NT2/D1 (cell line): ENCODE measurements around the gene REEP6.

Experiments used
- DNase-seq: peaks from one replicate; pipeline ENCODE4 v3.0.0-alpha.2; 2011; ENCODE audit warnings: low read depth, low spot score
- H3K27me3 ChIP-seq: 2 replicates; pipeline ENCODE4 v1.6.0; 2011; ENCODE audit warnings: mild to moderate bottlenecking; ENCODE audit not compliant: insufficient read length, insufficient read depth
- H3K36me3 ChIP-seq: 2 replicates; pipeline ENCODE4 v1.6.1; 2011; ENCODE audit warnings: mild to moderate bottlenecking, low read length, mixed read lengths; ENCODE audit not compliant: insufficient read depth, insufficient read length
- H3K4me1 ChIP-seq: 2 replicates; pipeline ENCODE4 v1.5.1; 2011; ENCODE audit not compliant: insufficient read depth, insufficient read length
- H3K4me3 ChIP-seq: 2 replicates; pipeline ENCODE4 v1.5.1; 2011; ENCODE audit warnings: low read depth; ENCODE audit not compliant: insufficient read length
- H3K9ac ChIP-seq: 2 replicates; pipeline ENCODE4 v1.6.0; 2011; ENCODE audit warnings: low read depth; ENCODE audit not compliant: insufficient read length
- H3K9me3 ChIP-seq: 2 replicates; pipeline ENCODE4 v1.5.1; 2011; ENCODE audit warnings: mild to moderate bottlenecking, low read length; ENCODE audit not compliant: insufficient read depth
- SUZ12 ChIP-seq: IDR thresholded peaks from 2 replicates; pipeline ENCODE4 v1.6.1; 2011; ENCODE audit not compliant: insufficient read length, insufficient read depth; ENCODE audit errors: extremely low read depth
- YY1 ChIP-seq: IDR thresholded peaks from 2 replicates; pipeline ENCODE4 v1.6.1; 2011; ENCODE audit not compliant: insufficient read length, insufficient read depth
- ZNF274 ChIP-seq: IDR thresholded peaks from 2 replicates; pipeline ENCODE4 v1.6.1; 2011; ENCODE audit warnings: mild to moderate bottlenecking, low read depth, low read length

Gene REEP6

DNA sequence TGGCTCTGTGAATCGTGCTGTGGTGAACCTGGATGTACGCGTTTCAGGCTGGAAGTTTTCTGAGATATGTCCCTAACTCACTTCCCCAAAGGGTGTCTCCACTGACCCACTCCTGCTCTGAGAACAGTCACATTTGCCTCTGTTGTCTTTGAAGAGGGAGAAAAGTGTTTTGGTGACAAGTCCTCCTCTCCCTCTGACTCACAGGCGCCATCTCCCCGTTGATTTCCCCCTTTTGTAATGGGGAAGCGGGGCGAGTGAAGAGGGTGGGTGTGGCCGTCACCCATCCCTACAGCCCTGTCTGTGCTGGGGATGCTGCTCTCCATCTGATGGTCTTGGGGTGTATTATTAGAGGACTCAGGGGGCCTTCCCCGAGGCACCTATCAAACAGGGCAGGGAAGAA, 31.5 kb upstream of the REEP6 start:
- TF ChIP-seq ZNF274 (no peak), YY1 (no peak), SUZ12 (no peak)
- peaks cover 12% of the 10 kb centered on the region for H3K36me3 ChIP-seq
- H3K9ac ChIP-seq, result no peak overlapping the region
- peaks cover 18% of the 10 kb centered on the region for H3K27me3 ChIP-seq
- no peaks in the 10 kb centered on the region for H3K9me3 ChIP-seq
- peaks cover 13% of the 10 kb centered on the region for H3K4me1 ChIP-seq
- no peak for DNase-seq
- H3K4me3 ChIP-seq, result no peak overlapping the region

DNA sequence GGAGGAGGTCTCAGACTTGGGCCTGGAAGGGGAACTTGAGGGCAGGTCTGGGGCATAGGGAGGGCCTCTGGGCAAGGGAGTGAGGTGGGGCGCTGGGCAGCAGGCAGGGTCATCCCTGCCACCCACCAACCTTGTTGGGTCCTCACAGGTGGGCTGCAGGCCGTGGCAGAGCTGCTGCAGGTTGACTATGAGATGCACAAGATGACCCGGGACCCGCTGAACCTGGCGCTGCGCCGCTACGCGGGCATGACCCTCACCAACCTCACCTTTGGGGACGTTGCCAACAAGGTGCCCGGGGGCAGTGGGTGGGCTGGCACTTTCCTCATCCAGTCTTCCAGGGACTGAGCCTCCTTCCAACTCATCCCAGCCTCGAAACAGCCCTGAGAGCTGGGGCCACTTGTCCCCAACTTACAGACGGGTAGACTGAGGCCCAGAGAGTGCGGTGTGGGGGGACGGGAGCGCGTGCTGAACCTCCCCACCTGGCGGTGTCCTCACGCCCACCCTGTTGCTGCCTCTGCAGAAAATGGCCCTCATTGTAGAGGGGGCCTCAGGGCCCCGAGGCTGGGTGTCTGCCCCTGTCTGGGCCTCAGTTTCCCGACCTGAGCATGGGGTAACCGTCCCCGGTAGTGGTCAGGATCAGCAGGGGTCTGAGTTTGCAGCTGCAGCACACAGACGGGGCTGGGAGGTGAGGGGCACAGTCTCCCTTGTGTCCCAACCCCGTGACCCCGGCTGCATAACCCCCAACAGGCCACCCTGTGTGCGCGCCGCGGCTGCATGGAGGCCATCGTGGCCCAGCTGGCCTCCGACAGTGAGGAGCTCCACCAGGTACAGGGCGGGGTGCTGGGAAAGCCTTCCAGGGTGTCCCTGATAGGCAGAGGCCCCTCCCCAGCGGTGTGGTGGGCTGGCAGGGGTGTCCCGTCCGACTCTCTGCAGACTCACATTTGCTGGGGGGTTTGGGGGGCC, 30.7 kb upstream of the REEP6 start:
- no peak for TF ChIP-seq SUZ12
- Histone ChIP-seq H3K36me3 (peaks cover 12% of the 10 kb centered on the region), H3K9ac (no peak overlapping the region), H3K4me1 (peaks cover 16% of the 10 kb centered on the region), H3K27me3 (peaks cover 19% of the 10 kb centered on the region), H3K9me3 (no peaks in the 10 kb centered on the region), H3K4me3 (no peak overlapping the region)
- no peak for DNase-seq

DNA sequence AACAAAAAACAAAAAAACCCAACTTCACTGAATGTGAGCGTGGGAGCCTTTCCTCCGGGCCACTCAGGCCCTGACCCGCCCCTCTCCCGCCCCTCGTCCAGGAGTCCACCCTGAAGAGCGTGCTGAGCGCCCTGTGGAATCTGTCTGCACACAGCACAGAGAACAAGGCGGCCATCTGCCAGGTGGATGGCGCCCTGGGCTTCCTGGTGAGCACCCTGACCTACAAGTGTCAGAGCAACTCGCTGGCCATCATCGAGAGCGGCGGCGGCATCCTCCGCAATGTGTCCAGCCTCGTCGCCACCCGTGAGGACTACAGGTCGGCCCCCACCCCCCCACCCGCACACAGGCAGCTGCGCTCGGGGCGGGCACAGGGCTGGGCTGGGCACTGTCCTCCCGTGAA, 29.1 kb upstream of the REEP6 start:
- Histone ChIP-seq H3K9ac (peak overlapping the region; percentile 32), H3K36me3 (peaks cover 16% of the 10 kb centered on the region), H3K4me1 (peaks cover 17% of the 10 kb centered on the region), H3K4me3 (no peak overlapping the region), H3K27me3 (peaks cover 26% of the 10 kb centered on the region), H3K9me3 (no peaks in the 10 kb centered on the region)
- TF ChIP-seq ZNF274, result no peak
- no peak for TF ChIP-seq YY1
- no peak for TF ChIP-seq SUZ12
- DNase-seq, result no peak

DNA sequence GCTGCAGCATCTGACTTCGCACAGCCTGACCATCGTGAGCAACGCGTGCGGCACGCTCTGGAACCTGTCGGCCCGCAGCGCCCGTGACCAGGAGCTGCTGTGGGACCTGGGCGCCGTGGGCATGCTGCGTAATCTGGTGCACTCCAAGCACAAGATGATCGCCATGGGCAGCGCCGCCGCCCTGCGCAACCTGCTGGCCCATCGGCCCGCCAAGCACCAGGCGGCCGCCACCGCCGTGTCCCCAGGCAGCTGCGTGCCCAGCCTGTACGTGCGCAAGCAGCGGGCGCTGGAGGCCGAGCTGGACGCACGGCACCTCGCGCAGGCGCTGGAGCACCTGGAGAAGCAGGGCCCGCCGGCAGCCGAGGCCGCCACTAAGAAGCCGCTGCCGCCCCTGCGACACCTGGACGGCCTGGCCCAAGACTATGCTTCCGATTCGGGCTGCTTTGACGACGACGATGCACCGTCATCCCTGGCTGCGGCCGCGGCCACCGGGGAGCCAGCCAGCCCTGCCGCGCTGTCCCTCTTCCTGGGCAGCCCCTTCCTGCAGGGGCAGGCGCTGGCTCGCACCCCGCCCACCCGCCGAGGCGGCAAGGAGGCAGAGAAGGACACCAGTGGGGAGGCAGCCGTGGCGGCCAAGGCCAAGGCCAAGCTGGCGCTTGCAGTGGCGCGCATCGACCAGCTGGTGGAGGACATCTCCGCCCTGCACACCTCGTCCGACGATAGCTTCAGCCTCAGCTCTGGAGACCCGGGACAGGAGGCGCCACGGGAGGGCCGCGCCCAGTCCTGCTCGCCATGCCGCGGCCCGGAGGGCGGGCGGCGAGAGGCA, 25.6 kb upstream of the REEP6 start:
- Histone ChIP-seq H3K4me3 (no peak overlapping the region), H3K9ac (no peak overlapping the region), H3K4me1 (peaks cover 31% of the 10 kb centered on the region), H3K9me3 (no peaks in the 10 kb centered on the region), H3K36me3 (peaks cover 12% of the 10 kb centered on the region), H3K27me3 (peaks cover 52% of the 10 kb centered on the region)
- TF ChIP-seq YY1 (no peak), SUZ12 (no peak), ZNF274 (no peak)
- DNase-seq, result no peak

DNA sequence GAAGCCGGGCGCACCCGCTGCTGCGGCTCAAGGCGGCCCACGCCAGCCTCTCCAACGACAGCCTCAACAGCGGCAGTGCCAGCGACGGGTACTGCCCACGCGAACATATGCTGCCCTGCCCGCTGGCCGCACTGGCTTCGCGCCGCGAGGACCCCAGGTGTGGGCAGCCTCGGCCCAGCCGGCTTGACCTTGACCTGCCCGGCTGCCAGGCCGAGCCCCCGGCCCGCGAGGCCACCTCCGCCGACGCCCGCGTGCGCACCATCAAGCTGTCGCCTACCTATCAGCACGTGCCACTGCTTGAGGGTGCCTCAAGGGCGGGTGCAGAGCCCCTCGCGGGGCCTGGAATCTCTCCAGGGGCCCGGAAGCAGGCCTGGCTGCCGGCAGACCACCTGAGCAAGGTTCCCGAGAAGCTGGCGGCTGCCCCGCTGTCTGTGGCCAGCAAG, 24.9 kb upstream of the REEP6 start:
- Histone ChIP-seq H3K4me3 (no peak overlapping the region), H3K9me3 (no peaks in the 10 kb centered on the region), H3K4me1 (peaks cover 31% of the 10 kb centered on the region), H3K9ac (peak overlapping the region; percentile 81), H3K36me3 (peaks cover 6% of the 10 kb centered on the region), H3K27me3 (peaks cover 52% of the 10 kb centered on the region)
- TF ChIP-seq ZNF274 (no peak), SUZ12 (peak; percentile 47)
- DNase-seq, result no peak

DNA sequence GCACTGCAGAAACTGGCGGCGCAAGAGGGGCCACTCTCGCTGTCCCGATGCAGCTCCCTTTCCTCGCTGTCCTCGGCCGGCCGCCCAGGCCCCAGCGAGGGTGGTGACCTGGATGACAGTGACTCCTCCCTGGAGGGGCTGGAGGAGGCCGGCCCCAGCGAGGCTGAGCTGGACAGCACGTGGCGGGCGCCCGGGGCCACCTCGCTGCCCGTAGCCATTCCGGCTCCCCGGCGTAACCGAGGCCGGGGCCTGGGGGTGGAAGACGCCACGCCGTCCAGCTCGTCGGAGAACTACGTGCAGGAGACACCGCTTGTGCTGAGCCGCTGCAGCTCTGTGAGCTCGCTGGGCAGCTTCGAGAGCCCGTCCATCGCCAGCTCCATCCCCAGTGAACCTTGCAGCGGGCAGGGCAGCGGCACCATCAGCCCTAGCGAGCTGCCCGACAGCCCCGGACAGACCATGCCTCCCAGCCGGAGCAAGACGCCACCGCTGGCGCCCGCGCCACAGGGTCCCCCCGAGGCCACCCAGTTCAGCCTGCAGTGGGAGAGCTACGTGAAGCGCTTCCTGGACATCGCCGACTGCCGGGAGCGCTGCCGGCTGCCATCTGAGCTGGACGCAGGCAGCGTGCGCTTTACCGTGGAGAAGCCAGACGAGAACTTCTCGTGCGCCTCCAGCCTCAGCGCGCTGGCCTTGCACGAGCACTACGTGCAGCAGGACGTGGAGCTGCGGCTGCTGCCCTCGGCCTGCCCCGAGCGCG, 24.3 kb upstream of the REEP6 start:
- peak; percentile 32 for TF ChIP-seq SUZ12
- TF ChIP-seq ZNF274, result no peak
- peaks cover 34% of the 10 kb centered on the region for H3K4me1 ChIP-seq
- no peak for DNase-seq
- H3K4me3 ChIP-seq, result peak overlapping the region; percentile 45
- peaks cover 4% of the 10 kb centered on the region for H3K36me3 ChIP-seq
- no peaks in the 10 kb centered on the region for H3K9me3 ChIP-seq
- peak overlapping the region; percentile 81 for H3K9ac ChIP-seq
- H3K27me3 ChIP-seq, result peaks cover 54% of the 10 kb centered on the region

DNA sequence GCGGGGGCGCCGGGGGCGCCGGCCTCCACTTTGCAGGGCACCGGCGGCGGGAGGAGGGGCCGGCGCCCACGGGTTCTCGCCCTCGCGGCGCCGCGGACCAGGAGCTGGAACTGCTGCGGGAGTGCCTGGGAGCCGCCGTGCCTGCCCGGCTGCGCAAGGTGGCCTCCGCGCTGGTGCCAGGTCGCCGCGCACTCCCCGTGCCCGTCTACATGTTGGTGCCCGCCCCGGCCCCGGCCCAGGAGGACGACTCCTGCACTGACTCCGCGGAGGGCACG, 23.8 kb upstream of the REEP6 start:
- DNase-seq, result no peak
- TF ChIP-seq SUZ12 (no peak), ZNF274 (no peak), YY1 (no peak)
- H3K36me3 ChIP-seq, result peaks cover 4% of the 10 kb centered on the region
- H3K4me1 ChIP-seq, result peaks cover 39% of the 10 kb centered on the region
- peak overlapping the region; percentile 45 for H3K4me3 ChIP-seq
- peaks cover 59% of the 10 kb centered on the region for H3K27me3 ChIP-seq
- no peaks in the 10 kb centered on the region for H3K9me3 ChIP-seq
- H3K9ac ChIP-seq, result peak overlapping the region; percentile 81
